HG02678 (cell line): ENCODE measurements around the gene MLANA.

Experiments used
- ATAC-seq: cut with Tn5 transposase; IDR thresholded peaks from one replicate; pipeline ENCODE4 v1.9.1; 2021; ENCODE audit warnings: mild to moderate bottlenecking, moderate library complexity; ENCODE audit not compliant: unreplicated experiment

The MLANA gene, protein sequence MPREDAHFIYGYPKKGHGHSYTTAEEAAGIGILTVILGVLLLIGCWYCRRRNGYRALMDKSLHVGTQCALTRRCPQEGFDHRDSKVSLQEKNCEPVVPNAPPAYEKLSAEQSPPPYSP

DNA sequence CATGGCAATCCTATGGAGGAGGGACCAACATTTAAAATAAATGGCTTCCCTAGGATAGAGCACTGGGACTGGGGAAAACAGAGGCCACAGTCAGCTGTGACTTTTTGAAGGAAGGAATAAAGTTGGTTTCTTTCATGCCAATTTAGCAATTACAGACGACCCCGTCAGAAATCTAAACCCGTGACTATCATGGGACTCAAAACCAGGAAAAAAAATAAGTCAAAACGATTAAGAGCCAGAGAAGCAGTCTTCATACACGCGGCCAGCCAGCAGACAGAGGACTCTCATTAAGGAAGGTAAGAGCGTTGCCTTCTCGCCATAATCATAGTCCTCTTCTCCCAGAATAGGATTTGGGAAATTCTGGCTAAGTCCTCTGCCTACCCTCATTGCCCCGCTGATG, at the start of gene MLANA:
TSS of gene MLANA (plus strand) at position 249 of the 400 bp plus-strand sequence. CDS start 1,586 bp downstream, outside the sequence.
- no peak for ATAC-seq

DNA sequence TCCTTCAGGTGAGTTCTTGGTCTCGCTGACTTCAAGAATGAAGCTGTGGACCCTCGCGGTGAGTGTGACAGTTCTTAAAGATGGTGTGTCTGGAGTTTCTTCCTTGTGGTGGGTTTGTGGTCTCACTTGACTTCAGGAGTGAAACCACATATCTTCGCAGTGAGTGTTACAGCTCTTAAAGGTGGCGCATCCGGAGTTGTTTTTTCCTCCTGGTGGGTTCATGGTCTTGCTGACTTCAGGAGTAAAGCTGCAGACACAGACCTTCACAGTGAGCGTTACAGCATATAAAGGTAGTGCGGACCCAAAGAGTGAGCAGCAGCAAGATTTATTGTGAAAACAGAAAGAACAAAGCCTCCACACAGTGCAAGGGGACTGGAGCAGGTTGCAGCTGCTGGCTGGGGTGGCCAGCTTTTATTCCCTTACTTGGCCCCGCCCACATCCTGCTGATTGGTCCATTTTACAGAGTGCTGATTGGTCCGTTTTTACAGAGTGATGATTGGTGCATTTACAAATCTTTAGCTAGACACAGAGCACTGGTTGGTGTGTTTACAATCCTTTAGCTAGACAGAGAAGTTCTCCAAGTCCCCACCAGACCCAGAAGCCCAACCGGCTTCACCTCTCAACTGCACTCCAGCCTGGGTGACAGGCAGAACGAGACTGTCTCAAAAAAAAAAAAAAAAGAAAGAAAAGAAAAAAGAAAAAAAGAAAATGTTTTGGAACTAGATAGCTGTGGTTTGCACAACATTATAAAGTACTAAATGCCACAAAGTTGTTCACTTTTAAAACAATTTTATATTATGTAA, 48.7 kb upstream of the MLANA start:
- ATAC-seq = no peak

DNA sequence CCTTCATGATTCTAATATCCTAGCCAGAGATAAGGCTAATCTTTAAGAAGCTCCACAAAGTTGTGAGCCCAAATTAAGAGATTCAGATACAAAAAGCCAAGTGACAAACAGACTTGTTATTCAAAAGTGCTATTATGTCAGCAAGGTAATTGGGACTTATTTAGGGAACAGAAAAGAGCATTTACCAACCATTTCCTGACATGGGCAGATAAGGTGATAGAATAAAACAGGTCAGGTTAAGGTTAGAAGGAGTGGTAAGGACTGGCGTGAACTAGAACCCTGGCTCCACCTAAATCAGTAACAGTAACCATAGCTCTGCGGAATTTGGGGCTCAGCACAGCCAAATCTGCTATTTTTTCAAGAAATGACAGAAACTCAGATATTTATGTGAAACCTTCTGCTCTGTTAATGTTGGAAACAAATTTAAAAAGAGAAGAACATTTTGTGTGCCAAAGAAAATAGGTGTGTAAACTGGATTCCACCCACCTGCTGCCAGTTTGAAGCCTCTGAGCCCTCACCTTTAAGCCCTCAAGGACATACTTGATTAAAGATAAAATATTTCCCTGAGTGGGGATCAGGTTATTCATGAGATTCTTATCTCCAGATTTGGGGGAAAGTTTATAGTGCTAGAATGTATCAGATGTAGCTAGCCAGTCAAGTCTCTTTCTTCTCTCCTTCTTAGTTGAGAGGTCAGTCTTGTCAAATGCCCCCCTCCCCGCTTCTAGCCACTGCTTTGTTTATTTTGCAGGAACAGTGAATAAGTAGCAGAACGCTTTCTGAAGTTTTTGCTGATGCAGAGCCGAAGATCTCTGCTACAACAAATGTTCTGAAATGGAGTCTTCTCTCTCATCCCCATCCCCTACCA, 47.5 kb upstream of the MLANA start:
- no peak for ATAC-seq

DNA sequence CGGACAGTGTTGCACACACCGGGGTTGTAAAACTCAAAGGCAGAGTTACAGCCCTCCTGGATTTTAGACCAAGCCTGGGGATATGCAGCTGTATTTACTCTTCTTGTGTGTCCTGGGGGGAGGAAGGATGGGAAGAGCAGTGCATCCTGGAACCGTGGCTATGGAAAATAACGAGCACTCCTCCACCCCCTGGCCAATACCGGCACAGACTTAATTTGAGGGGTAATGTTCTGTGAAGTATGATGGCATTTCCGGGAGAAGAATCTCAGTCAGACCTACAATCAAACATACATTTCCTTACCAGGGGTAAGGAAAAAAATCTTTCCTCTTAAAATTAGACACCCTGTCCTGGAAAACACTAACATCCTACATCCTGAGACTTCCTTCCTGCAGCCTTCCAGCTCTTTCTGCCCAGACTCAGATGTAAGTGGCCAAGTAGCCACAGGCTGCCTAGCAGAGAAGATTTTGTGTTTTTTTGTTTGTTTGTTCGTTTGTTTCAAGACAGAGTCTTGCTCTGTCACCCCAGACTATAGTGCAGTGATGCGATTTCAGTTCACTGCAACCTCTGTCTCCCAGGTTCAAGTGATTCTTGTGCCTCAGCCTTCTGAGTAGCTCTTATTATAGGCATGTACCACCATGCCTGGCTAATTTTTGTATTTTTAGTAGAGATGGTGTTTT, 46.8 kb upstream of the MLANA start:
- ATAC-seq = no peak

DNA sequence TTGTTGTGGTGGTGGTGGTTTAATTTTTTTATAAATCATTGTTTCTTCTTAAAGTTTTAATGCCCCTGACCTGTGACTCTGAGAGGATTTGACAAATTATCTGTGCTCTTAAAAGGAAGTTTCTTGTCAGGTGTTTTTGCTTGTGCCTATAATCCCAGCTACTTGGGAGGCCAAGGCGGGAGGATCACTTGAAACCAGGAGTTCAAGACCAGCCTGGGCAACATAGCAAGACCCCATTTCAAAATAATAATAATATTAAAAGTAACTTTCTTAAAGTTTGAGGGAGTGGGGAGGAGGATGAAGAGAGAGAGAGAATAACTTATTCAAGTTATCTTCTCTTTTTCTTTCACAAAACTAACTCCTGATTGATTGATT, 45.5 kb upstream of the MLANA start:
- no peak for ATAC-seq

DNA sequence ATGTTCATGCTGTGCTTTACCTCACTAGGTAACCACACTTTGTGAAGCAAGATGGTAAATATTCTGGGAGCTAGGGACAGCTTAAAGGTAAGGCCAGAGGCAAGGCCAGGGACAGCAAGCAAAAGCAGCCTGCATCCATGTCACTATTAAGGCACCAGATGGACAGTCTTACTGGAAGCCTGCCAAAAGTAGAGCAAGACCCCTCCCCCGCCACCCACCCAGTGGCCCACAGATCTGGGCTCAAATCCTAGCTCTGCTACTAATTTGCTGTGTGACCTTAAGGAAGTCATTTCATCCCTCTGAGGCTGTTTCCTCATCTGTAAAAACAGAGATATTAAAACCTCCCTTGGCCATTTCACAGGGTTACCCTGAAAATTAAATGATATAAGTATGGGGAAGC, 44.6 kb upstream of the MLANA start:
- no peak for ATAC-seq

DNA sequence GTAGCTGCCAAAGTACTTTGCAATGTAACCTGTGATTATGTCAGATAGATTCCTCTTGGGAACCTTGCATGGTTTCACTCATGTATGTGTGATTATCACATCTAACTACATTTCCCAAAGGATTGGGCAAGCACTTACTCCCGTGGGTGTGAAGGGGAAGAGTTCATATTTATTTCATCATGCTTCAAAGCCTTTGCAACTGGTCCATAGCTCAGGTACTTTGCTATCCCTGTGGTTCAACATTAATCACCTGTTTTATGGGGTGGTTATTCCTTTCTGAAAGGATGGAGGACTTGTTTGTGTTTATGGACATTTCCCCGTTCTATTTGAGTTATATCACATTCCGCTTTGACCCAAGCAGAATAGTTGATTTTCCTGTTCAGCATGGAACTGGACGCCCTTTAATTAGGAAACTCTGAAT, 44.2 kb upstream of the MLANA start:
- ATAC-seq = no peak

DNA sequence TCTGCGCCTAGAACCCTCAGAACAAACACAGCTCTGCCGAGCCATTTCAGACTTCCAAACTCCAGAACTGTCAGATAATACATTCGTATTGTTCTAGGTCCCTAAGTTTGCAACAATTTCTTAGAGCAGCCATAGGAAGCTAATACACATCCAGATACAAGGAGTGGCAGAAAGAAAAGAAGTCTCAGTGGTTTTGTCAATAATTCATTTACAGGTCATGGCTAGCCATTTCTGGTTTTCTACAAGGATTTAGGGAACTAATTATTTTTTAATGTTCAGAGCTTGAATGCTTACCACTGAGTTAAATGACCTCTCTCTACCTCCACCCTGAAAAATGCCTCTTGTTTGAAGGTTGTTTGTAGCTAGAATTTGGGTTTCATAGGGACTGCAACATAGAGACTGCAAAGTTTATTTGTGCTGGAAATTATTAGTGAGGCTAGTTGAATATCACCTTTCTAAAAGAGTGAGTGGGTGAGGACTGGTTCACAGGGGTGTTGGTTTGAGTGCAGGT, 42.3 kb upstream of the MLANA start:
- peak; percentile 38 for ATAC-seq

DNA sequence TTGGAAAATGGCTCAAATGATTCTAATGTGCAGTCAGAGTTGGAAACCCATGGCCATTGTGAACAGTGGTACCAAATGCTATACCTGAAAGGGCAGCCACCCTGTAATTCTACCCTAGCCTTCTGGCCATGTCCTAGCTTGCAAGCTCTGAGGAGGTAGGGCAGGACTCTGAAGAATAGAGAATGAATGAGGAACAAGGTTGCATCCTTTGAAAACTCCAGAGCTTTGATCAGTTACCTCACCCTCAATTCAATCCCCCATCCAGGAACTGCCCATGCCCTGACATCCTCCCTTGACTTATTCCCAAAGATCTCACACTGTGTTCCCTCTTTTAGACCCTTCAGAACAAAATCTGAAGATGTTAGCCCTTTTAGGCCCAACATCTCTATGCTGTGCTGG, 40.0 kb upstream of the MLANA start:
- ATAC-seq = no peak

DNA sequence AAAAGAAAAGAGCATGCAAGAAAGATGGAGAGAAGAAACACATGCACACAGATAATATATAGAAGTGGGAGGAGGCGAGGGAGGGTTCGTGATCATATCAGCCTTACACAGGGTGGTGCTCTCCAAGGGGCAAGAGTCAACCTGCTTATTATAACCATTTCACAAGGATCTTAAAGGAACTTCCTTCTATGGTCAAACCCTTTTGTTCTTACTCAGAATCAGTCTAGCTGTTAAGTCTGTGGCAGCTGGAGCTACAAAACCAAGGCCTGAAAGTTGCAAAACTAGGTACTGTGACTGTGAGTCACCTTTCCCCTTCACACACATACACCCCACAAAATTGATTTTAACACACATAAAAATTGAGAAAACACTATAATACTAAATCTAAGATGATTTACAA, 39.2 kb upstream of the MLANA start:
- peak; percentile 82 for ATAC-seq

DNA sequence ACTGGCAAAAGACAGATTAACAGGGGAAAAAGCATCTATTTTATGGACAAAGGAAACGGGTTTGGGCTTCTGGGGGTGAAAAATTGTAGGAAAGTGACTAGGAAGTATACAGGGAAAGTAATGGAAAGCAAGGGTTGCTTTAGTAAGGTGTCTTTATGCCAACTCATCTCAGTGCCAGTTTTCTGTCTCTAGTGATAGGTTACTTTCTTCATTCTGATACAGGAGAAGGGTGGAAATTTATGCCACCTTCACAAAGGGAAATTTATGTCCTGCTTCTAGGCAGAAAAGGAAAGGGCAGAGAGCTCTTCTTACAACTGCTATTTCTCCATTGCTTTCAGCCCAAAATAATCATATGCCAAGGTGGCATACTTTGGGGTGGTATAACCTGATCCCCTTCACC, 37.7 kb upstream of the MLANA start:
- no peak for ATAC-seq

DNA sequence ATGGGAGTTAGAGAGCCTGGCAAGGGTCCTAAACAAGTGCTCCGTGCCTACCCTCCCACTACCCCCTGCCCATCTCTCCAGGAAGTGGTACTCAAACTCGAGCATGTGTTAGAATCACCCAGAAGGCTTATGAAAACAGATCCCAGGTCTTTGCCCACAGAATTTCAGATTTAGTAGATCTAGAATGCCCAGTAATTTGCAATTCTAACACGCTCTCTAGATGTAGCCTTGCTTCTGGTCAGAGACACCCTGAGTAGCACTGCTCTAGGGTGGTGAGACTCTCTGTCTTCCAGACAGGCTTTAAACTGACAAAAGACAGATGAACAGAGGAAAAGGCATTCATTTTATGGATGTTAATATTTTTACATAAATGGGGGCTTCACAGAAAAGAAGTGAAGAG, 37.1 kb upstream of the MLANA start:
- ATAC-seq = no peak

DNA sequence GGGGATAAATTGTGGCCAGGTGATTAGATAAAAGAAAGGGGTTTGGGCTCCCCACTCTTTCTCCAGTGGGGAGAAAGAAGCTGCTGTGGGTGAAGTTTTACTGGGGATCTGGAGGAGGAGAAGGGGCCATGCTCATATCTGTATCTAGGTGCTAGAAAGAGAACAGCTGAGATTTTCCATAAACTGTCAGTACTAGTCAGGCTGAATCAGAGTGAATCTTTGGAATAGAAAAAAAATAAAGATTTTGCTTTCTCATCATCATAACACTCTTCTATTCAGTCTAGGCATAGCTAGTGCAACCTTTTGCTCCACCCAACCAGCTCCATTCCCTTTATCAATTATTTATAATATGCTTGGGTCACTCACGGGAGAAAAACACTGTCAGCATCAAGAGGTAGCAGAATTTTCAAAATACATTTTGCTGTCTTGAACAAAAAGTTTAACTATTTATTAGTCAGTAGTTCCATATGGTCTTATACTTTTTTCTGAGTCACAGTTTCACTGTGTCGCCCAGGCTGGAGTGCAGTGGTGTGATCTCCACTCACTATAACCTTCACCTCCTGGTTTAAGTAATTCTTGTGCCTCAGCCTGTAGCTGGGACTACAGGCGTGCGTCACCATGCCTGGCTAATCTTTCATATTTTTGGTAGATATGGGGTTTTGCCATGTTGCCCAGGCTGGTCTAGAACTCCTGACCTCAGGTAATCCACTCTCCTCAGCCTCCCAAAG, 36.5 kb upstream of the MLANA start:
- no peak for ATAC-seq

DNA sequence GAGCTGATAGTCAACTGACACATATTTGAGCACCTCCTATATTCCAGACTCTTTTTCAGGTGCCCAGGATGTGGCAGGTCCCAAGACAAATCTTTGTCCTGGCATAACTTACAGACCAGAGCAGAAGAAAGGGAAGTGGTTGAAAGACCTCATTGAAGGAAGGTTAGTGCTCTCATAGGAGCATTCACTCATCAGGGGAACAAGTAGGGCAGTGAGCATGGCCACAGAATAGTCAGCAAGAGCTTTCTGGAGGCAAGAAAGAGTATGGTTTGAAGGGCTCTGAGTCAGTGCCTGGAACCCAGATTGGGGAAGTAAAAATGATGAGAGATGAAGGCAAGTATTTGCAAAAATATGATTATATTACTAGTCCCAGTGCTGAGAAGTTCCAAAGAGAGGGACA, 32.8 kb upstream of the MLANA start:
- no peak for ATAC-seq

DNA sequence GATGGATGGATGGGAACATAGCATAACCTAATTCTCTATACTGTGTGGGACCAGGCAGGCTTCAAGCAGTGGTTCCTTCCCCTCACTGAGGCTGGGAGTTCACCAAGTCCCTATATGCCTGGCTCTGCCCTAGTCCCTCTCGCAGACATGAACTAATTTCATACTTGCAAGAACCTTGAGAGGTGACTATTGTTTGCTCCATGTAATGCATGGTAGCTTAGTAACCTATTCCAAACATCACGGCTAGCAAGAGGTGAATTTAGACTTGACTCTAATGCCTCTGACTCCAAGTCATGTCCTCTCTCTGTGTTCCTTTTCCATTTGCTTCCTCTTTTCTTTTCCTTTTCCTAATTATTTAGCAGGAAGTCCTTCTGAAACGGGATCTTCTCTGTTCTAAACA, 31.9 kb upstream of the MLANA start:
- ATAC-seq = no peak

DNA sequence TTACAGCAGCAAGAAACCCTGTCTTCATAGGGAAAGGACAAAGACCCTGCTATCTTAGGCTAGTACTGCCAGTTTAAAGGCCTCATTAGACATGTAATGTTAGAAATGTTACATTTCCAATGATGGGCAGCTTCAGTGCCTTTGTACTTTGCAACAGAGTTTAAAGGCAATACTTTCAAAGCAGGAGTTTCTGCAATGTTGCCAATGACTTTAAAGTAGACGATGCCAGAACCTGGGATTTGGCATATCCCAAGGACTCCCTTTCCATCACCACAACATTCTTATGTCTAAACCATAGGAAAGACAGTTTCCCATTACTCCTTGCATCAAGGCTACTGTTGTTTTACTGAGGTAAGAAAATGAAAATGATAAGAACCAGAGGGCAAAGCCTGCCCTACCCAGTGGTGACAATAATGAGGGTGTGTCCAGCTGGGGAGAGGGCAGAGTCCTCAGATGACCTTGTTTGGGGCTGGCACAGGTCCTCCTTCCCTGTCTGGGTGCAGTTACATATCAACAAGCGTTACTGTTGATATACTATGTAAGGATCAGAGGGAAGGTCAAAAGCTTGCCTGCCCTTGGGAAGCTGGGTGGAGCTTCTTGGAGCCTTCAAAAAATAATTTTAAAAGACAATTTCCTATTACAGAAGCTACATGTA, 27.5 kb upstream of the MLANA start:
- ATAC-seq = no peak

DNA sequence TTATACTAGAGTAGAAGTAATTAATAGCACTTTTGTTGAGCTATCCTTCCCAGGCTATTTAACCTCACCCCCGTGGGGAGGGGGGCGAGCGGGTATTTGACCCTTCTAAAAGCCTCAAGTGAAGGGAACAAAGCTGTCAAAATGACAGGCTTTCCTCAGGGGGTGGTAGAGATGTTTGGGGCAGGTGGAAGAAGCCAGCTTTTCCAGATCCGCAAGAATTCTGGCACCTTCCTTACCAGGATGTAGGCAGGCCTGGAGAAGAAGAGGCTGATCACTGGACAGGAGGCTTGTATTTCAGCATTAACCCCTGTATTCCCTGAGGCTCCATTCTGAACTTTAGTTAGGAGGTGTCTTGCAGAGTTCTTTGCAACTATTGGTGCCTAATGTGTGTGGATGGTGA, 26.2 kb upstream of the MLANA start:
- ATAC-seq = no peak

DNA sequence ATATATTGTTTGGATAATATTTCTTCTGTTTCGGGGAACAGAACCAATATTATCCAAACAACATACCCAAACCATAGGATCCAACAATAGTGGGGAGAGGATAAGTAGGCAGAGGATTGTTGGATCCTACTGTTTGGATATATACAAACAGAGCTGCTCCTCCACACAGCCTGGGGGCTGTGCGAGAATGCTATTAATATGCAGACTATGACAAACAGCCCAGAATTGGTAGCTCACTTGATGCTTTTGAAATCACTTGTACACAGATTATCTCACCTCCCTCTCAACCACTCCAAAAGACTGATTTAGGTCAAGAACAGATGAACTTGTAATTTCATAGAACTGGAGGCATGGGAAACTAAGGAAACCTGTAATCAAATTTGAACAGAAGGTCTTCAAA, 24.4 kb upstream of the MLANA start:
- no peak for ATAC-seq

DNA sequence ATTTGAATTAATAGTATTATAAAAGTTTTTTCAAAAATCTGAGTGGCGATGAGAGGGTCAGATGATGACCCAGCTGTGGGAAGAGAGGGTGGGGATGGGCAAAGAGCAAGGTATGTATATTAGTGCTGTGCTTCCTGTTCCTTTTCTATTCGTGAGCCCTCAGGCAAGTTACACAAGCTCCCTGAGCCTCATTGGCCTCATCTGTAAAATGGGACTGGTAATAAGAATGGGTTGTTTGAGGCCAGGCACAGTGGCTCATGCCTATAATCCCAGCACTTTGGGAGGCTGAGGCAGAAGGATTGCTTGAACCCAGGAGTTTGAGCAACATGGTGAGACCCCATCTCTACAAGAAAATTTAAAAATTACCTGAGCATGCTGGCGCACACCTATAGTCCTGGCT, 24.0 kb upstream of the MLANA start:
- no peak for ATAC-seq

DNA sequence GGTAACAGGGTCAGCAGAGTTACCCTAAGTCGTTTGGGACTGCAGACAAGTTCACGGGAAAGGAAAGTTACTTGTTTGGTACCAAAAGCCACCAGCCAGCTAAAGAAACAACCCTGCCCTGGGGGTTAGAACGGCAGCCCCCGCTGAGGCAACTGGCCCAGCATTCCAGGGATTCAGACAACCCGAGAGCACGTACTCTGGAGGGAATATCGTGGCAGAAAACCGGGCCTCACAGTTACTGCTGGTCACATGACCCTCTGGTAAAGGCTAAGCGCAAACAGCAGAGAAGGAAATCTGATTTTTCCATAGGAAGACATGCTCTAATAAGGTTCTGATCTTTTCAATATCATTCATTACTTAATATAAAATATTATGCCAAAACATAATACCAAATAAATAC, 22.5 kb upstream of the MLANA start:
- no peak for ATAC-seq
